Measurements from ENCODE around the gene DMBT1. TPM values are rescaled to one million over a fixed set of nuclear protein-coding genes. Genes with fewer than 3 reads are reported as not detected.

DMBT1 gene
- total and polyA plus RNA-seq, 8 donors, result 0.21 to 242 (median 1.3) TPM

DNA sequence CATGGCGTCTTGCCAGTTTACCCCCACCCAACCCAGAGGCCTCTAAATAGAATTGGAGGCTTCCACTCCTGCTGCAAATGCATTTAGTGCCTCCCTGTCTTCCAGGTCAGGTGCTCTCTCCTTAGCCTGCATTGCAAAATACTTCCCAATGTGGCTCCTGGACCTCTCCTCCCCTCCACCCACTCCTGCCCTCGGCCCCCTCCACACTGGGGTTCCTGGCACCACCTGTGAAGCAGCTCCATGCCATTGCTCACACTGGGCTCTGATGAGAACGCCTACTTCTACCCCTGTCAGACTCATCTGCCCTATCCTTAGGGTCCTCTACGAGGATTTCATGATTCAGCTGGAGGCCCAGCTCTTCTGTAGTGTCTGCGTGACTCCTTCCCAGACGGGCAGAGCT, 101.7 kb downstream of the DMBT1 start:
- no peaks in the 10 kb centered on the region for H3K4me1 ChIP-seq
- intact Hi-C loops (cut with DNase I), result no loop called here
- H3K27ac ChIP-seq, result no peak overlapping the region
- no peaks in the 10 kb centered on the region for H3K36me3 ChIP-seq
- TF ChIP-seq, protein P1, sequence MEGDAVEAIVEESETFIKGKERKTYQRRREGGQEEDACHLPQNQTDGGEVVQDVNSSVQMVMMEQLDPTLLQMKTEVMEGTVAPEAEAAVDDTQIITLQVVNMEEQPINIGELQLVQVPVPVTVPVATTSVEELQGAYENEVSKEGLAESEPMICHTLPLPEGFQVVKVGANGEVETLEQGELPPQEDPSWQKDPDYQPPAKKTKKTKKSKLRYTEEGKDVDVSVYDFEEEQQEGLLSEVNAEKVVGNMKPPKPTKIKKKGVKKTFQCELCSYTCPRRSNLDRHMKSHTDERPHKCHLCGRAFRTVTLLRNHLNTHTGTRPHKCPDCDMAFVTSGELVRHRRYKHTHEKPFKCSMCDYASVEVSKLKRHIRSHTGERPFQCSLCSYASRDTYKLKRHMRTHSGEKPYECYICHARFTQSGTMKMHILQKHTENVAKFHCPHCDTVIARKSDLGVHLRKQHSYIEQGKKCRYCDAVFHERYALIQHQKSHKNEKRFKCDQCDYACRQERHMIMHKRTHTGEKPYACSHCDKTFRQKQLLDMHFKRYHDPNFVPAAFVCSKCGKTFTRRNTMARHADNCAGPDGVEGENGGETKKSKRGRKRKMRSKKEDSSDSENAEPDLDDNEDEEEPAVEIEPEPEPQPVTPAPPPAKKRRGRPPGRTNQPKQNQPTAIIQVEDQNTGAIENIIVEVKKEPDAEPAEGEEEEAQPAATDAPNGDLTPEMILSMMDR (IDR thresholded peaks at IDR 0.05), result no peak
- ATAC-seq, result no peak
- H3K4me3 ChIP-seq, result no peak overlapping the region
- H3K27me3 ChIP-seq, result no peaks in the 10 kb centered on the region
- H3K9me3 ChIP-seq, result no peaks in the 10 kb centered on the region
- DNase-seq, result no peak

GRCh38 chr10:122663516-122664130, 103.1 kb downstream of the DMBT1 start:
- ATAC-seq (no peak), DNase-seq (no peak)
- intact Hi-C loops (cut with DNase I), result no loop called here
- no peaks in the 10 kb centered on the region for H3K9me3 ChIP-seq
- H3K27me3 ChIP-seq, result no peaks in the 10 kb centered on the region
- H3K4me1 ChIP-seq, result no peaks in the 10 kb centered on the region
- no peaks in the 10 kb centered on the region for H3K36me3 ChIP-seq
- H3K4me3 ChIP-seq, result no peak overlapping the region
- TF ChIP-seq, protein P1 (IDR thresholded peaks at IDR 0.05), result no peak
- no peak overlapping the region for H3K27ac ChIP-seq

DNA sequence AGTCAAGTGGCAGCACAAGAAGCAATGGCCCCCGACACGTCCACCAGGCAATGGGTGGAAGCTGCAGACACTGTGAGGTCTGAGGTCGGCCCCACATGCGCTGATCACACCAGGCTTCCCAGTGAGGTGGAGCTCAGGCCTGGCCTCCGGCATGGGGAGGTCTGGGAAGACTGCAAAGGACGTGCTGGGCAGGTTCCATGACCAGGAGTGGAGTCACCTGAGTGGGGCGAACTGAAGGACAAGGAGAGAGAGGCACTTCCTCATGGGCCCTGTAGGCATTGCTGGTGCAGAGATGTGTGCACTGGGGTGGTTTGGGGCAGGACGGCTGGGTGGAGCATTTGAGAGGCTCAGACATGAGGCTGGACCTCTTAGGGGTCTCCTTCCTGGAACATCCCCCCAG, 103.9 kb downstream of the DMBT1 start:
- intact Hi-C loops (cut with DNase I), result no loop called here
- ATAC-seq (no peak), DNase-seq (no peak)
- H3K27me3 ChIP-seq, result no peaks in the 10 kb centered on the region
- no peak overlapping the region for H3K4me3 ChIP-seq
- no peaks in the 10 kb centered on the region for H3K9me3 ChIP-seq
- TF ChIP-seq, protein P1 (IDR thresholded peaks at IDR 0.05), result no peak
- no peaks in the 10 kb centered on the region for H3K36me3 ChIP-seq
- H3K27ac ChIP-seq, result no peak overlapping the region
- H3K4me1 ChIP-seq, result no peaks in the 10 kb centered on the region

- ATAC-seq (no peak), DNase-seq (no peak)
- intact Hi-C loops (cut with DNase I), result no loop called here
- Histone ChIP-seq H3K4me1 (no peaks in the 10 kb centered on the region), H3K4me3 (no peak overlapping the region), H3K9me3 (no peaks in the 10 kb centered on the region), H3K27me3 (no peaks in the 10 kb centered on the region), H3K36me3 (no peaks in the 10 kb centered on the region), H3K27ac (no peak overlapping the region)
- TF ChIP-seq, protein P1 (IDR thresholded peaks at IDR 0.05), result no peak
These were observed 104.8 kb downstream of the DMBT1 start for GRCh38 chr10:122665329-122665860.

GRCh38 chr10:122665946-122666345, 105.4 kb downstream of the DMBT1 start:
- TF ChIP-seq, protein P1 (IDR thresholded peaks at IDR 0.05), result no peak
- ATAC-seq, result no peak
- Histone ChIP-seq H3K27ac (no peak overlapping the region), H3K4me1 (no peaks in the 10 kb centered on the region), H3K4me3 (no peak overlapping the region), H3K27me3 (no peaks in the 10 kb centered on the region), H3K9me3 (no peaks in the 10 kb centered on the region), H3K36me3 (no peaks in the 10 kb centered on the region)
- DNase-seq, result no peak
- intact Hi-C loops (cut with DNase I), result no loop called here

All from left lung (tissue), 10 donors.